Heart left ventricle (tissue), 13 donors: ENCODE results near the gene PRRX2.

ENCODE experiments used
- POLR2A ChIP-seq, 2 donors: fragments of 450-650 bp; IDR thresholded peaks; one replicate each; pipeline ENCODE4 v1.6.1; 2017; ENCODE audit warnings: antibody characterized with exemption in 2 of 2, mild to moderate bottlenecking in 2 of 2, moderate library complexity in 2 of 2
- TF ChIP-seq, protein P1 (sequence below), 12 donors: fragments of 200-600 bp; sonication (generic) in 4 of 12; IDR thresholded peaks; one replicate each; pipeline versions ENCODE4 v1.5.0 to v1.8.0; 2018 to 2022; ENCODE audit warnings: antibody characterized with exemption in 12 of 12, mild to moderate bottlenecking in 5 of 12
- donor health status: ischemic (EF 13 %, LVEDD 7.1; RV severe dilation, severe dysfunction).
- donor health status: DM: no; HTN: yes; CAD: no.
- donor health status: DM: no; HTN: no; CAD: no.
- donor health status: ischemic (EF 25% LVEDD 6.9; RV normal size, moderate dysfunction).
- donor health status: ischemic (EF 25% LVEDD 5.7; RV mildly dilated, moderate dysfunction).
- donor health status: ischemic (EF 35%, LVEDD 5.7; RV mildly dilated, moderate dysfunction).
- donor health status: nonischemic (EF 11% LVEDD 7.7; RV severe dilation, severe dysfunction).
- donor health status: DM: yes; HTN: yes; CAD: no.
- donor health status: PGD.
- donor health status: ischemic (EF 29% LVEDD 5.4; RV normal size, mild dysfunction).
- donor health status: nonischemic (EF 23%, LVEDD 6.1; RV moderate dilation, normal function).

DNA sequence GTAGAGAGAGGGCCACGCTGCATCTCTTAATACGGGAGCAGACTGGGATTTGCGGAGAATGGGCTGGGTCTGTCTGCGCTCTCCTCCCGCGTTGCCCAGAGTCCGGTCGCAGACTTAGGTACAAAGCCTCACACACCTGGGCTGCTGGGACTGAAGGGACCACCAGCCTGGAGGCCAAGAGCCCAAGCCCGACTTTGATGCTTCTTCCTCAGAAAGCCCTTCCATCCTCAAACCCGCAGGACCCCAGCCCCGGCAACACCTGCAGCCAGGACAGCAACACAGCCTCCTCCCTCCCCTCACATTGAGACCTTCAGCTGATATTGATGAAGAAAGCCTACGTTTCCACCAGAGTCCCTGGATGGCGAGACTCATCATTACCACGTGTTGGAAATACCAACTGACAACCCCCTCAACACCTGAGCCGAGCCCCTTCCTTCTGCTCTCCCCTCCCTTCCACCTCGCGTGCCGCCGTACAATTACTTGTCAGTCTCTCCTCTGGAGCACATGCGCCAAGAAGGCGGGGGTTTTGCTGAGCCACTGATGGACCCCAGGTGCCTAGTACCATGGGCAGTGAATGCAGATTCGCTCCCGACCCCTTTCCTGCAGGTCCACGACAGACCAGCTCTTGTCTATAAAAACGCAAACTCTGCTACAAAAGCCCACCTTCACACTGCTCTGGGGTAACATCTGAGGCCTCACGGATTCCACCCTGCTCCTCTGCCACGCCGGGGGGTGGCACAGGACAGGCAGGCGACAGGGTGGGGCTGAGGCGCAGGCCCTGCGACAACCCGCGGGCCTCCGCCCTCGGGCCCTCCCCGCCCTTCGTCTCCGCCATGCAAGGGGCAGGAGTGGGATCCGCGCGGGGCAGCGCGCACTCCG lies 24.3 kb upstream of the PRRX2 start:
- no peak for TF ChIP-seq POLR2A (IDR thresholded peaks at IDR 0.05)
- TF ChIP-seq, protein P1, sequence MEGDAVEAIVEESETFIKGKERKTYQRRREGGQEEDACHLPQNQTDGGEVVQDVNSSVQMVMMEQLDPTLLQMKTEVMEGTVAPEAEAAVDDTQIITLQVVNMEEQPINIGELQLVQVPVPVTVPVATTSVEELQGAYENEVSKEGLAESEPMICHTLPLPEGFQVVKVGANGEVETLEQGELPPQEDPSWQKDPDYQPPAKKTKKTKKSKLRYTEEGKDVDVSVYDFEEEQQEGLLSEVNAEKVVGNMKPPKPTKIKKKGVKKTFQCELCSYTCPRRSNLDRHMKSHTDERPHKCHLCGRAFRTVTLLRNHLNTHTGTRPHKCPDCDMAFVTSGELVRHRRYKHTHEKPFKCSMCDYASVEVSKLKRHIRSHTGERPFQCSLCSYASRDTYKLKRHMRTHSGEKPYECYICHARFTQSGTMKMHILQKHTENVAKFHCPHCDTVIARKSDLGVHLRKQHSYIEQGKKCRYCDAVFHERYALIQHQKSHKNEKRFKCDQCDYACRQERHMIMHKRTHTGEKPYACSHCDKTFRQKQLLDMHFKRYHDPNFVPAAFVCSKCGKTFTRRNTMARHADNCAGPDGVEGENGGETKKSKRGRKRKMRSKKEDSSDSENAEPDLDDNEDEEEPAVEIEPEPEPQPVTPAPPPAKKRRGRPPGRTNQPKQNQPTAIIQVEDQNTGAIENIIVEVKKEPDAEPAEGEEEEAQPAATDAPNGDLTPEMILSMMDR (IDR thresholded peaks at IDR 0.05) = no peak
